Measurements from ENCODE around the gene FGFBP2. TPM values are rescaled to one million over a fixed set of nuclear protein-coding genes. Genes with fewer than 3 reads are reported as not detected.

FGFBP2 gene
- total RNA-seq, 2 donors from 2014 or later: not detected

- Histone ChIP-seq H3K4me1 (ENCODE audit: control insufficient read depth in 1 of 2, low read depth in 2 of 2) (no peaks in the 10 kb centered on the region), H3K9me3 (no peaks in the 10 kb centered on the region), H3K4me3 (no peak overlapping the region), H3K36me3 (no peaks in the 10 kb centered on the region), H3K27ac (no peak overlapping the region), H3K27me3 (replicated peaks; ENCODE audit: insufficient read depth) (no peaks in the 10 kb centered on the region)
- TF ChIP-seq CTCF (IDR thresholded peaks at IDR 0.05): no peak
- no peak for DNase-seq (ENCODE audit: low spot score)
- no peak for ATAC-seq (ENCODE audit: insufficient number of reproducible peaks, low FRiP score, low read depth)
Measured at GRCh38 chr4:15914736-15915135, 48.2 kb downstream of the FGFBP2 start.

GRCh38 chr4:15914291-15914690, 48.7 kb downstream of the FGFBP2 start:
- Histone ChIP-seq H3K4me1 (ENCODE audit: control insufficient read depth in 1 of 2, low read depth in 2 of 2) (no peaks in the 10 kb centered on the region), H3K27ac (no peak overlapping the region), H3K36me3 (no peaks in the 10 kb centered on the region), H3K9me3 (no peaks in the 10 kb centered on the region), H3K4me3 (no peak overlapping the region), H3K27me3 (replicated peaks; ENCODE audit: insufficient read depth) (no peaks in the 10 kb centered on the region)
- DNase-seq (ENCODE audit: low spot score) (no peak), ATAC-seq (ENCODE audit: insufficient number of reproducible peaks, low FRiP score, low read depth) (no peak)
- TF ChIP-seq CTCF (IDR thresholded peaks at IDR 0.05): no peak

GRCh38 chr4:15913631-15913970, 49.4 kb downstream of the FGFBP2 start:
- Histone ChIP-seq H3K27ac (no peak overlapping the region), H3K36me3 (no peaks in the 10 kb centered on the region), H3K27me3 (replicated peaks; ENCODE audit: insufficient read depth) (no peaks in the 10 kb centered on the region), H3K9me3 (no peaks in the 10 kb centered on the region), H3K4me1 (ENCODE audit: control insufficient read depth in 1 of 2, low read depth in 2 of 2) (no peaks in the 10 kb centered on the region), H3K4me3 (no peak overlapping the region)
- no peak for ATAC-seq (ENCODE audit: insufficient number of reproducible peaks, low FRiP score, low read depth)
- no peak for TF ChIP-seq CTCF (IDR thresholded peaks at IDR 0.05)
- DNase-seq (ENCODE audit: low spot score): no peak

GRCh38 chr4:15912961-15913630, 49.9 kb downstream of the FGFBP2 start:
- H3K36me3 ChIP-seq: no peaks in the 10 kb centered on the region

GRCh38 chr4:15912236-15912635, 50.7 kb downstream of the FGFBP2 start:
- no peaks in the 10 kb centered on the region for H3K36me3 ChIP-seq
- H3K27ac ChIP-seq: no peak overlapping the region
- DNase-seq (ENCODE audit: low spot score) (no peak), ATAC-seq (ENCODE audit: insufficient number of reproducible peaks, low FRiP score, low read depth) (no peak)
- TF ChIP-seq CTCF (IDR thresholded peaks at IDR 0.05): no peak
- H3K9me3 ChIP-seq: no peaks in the 10 kb centered on the region
- no peaks in the 10 kb centered on the region for H3K4me1 ChIP-seq (ENCODE audit: control insufficient read depth in 1 of 2, low read depth in 2 of 2)
- no peak overlapping the region for H3K4me3 ChIP-seq
- no peaks in the 10 kb centered on the region for H3K27me3 ChIP-seq (replicated peaks; ENCODE audit: insufficient read depth)

More at GRCh38 chr4:15912961-15913630, 49.9 kb downstream of the FGFBP2 start:
- no peak overlapping the region for H3K4me3 ChIP-seq
- DNase-seq (ENCODE audit: low spot score) (no peak), ATAC-seq (ENCODE audit: insufficient number of reproducible peaks, low FRiP score, low read depth) (no peak)
- H3K4me1 ChIP-seq (ENCODE audit: control insufficient read depth in 1 of 2, low read depth in 2 of 2): no peaks in the 10 kb centered on the region
- no peaks in the 10 kb centered on the region for H3K9me3 ChIP-seq
- no peak for TF ChIP-seq CTCF (IDR thresholded peaks at IDR 0.05)
- H3K27ac ChIP-seq: no peak overlapping the region
- no peaks in the 10 kb centered on the region for H3K27me3 ChIP-seq (replicated peaks; ENCODE audit: insufficient read depth)

Other genes starting within 250 kb of the FGFBP2 start
- 1 to 10 TPM; 3.2 to 7.8 TPM for gene CD38, start 184.8 kb downstream of the FGFBP2 start, total RNA-seq
- not detected for gene FGFBP1, start 24.4 kb downstream of the FGFBP2 start, total RNA-seq
- gene PROM1, start 120.8 kb upstream of the FGFBP2 start, total RNA-seq: 1 to 10 TPM; 3.2 to 7.1 TPM

Data from thoracic aorta (tissue), 2 donors.